ENCODE measurements around the gene FN1. TPM values are rescaled to one million over a fixed set of nuclear protein-coding genes. Genes with fewer than 3 reads are reported as not detected.

Gene FN1
- total and polyA plus RNA-seq, 2 donors (not counting 3 experiments of a cell fraction or from before 2014, with no cell fraction given), result 3,221 to 3,740 TPM

GRCh38 chr2:215352602-215353001 lies 83.3 kb downstream of the FN1 start:
- no peak for FAIRE-seq
- dilution Hi-C loops (cut with MboI; ENCODE audit: extremely low pct_ligation_motif_present, low sequenced_read_pairs), result no loop called here
- H3K4me1 ChIP-seq (ENCODE audit: control insufficient read depth, extremely low read depth, insufficient read depth, low read length), result no peaks in the 10 kb centered on the region
- no peak overlapping the region for H3K4me3 ChIP-seq (replicated peaks in 1 of 3; ENCODE audit: insufficient read depth in 1 of 3, low read depth in 1 of 3, low read length in 3 of 3)
- H4K20me1 ChIP-seq (replicated peaks; ENCODE audit: control insufficient read depth, extremely low read depth, insufficient read depth, low read length), result no peaks in the 10 kb centered on the region
- no peak overlapping the region for H3K4me2 ChIP-seq (ENCODE audit: insufficient read depth, low read length)
- no peak overlapping the region for H3K9ac ChIP-seq (replicated peaks; ENCODE audit: extremely low read depth, insufficient read depth, low read length)
- peaks cover 2 to 6% of the 10 kb centered on the region in 2 experiments for H3K36me3 ChIP-seq (ENCODE audit: control insufficient read depth in 2 of 2, extremely low read depth in 1 of 2, insufficient read depth in 2 of 2, low read length in 2 of 2)
- H3K9me1 ChIP-seq (replicated peaks; ENCODE audit: control insufficient read depth, extremely low read depth, insufficient read depth, low read length), result no peaks in the 10 kb centered on the region
- POLR2A ChIA-PET, result no interaction called here
- no peaks in the 10 kb centered on the region for H3K27me3 ChIP-seq (ENCODE audit: control insufficient read depth in 2 of 2, insufficient read depth in 2 of 2, low read length in 2 of 2)
- H3K27ac ChIP-seq (ENCODE audit: insufficient read depth, low read depth, low read length), result no peak overlapping the region
- no peaks in the 10 kb centered on the region for H3K9me3 ChIP-seq (replicated peaks; ENCODE audit: control insufficient read depth, insufficient read depth, low read length)
- no peak for DNase-seq (ENCODE audit: low read depth, low spot score)
- CTCF ChIA-PET, result no interaction called here
- intact Hi-C loops (cut with micrococcal nuclease), result no loop called here
- TF ChIP-seq MYC (IDR thresholded peaks at IDR 0.05; ENCODE audit: low read depth, low read length) (no peak), JUN (IDR thresholded peaks at IDR 0.05; ENCODE audit: borderline replicate concordance, insufficient read depth, insufficient read length, low read depth) (no peak), EZH2 (IDR thresholded peaks at IDR 0.05; ENCODE audit: borderline replicate concordance, low read depth, low read length, severe bottlenecking) (no peak), POLR2AphosphoS5 (IDR thresholded peaks at IDR 0.05; ENCODE audit: insufficient read depth, low read depth, low read length) (no peak), GATA2 (IDR thresholded peaks at IDR 0.05; ENCODE audit: insufficient read depth, insufficient read length, low read depth, low read length) (no peak), FOS (IDR thresholded peaks at IDR 0.05; ENCODE audit: borderline replicate concordance, insufficient read depth, low read length) (no peak), POLR2A (IDR thresholded peaks at IDR 0.05; ENCODE audit: low read depth, low read length) (no peak), CTCF (IDR thresholded peaks at IDR 0.05; ENCODE audit: extremely low read depth in 1 of 2, insufficient read depth in 1 of 2, low read depth in 1 of 2, low read length in 2 of 2) (no peak), MAX (IDR thresholded peaks at IDR 0.05; ENCODE audit: insufficient read depth, insufficient read length) (no peak)
- no peaks in the 10 kb centered on the region for H3K79me2 ChIP-seq (ENCODE audit: control insufficient read depth, insufficient read depth, low read length)
- no peak overlapping the region for H2AFZ ChIP-seq (ENCODE audit: low read depth, low read length)
- no TSS peak for BruUV-seq (replicated peaks)

Measured in endothelial cell of umbilical vein (primary cell).